Uterus (tissue), 2 donors: ENCODE data around the gene P2RY11.

Source experiments
- CTCF ChIP-seq, 4 experiments: fragments of 200-600 bp in 2 of 4; fragments of 450-650 bp in 2 of 4; sonication (generic) in 2 of 4; IDR thresholded peaks; one replicate each; pipeline ENCODE4 v1.5.1; 2016 to 2019; ENCODE audit warnings: antibody characterized with exemption in 4 of 4, mild to moderate bottlenecking in 2 of 4, moderate library complexity in 1 of 4
- POLR2A ChIP-seq, 2 donors: fragments of 450-650 bp; IDR thresholded peaks; one replicate each; pipeline ENCODE4 v1.6.1; 2016; ENCODE audit warnings: antibody characterized with exemption in 2 of 2, mild to moderate bottlenecking in 1 of 2, moderate library complexity in 1 of 2

GRCh38 chr19:10096615-10096963, 14.9 kb upstream of the P2RY11 start:
- TF ChIP-seq POLR2A (IDR thresholded peaks at IDR 0.05) (no peak), CTCF (IDR thresholded peaks at IDR 0.05) (no peak)
